Effector memory CD8-positive, alpha-beta T cell (primary cell): ENCODE results near the gene HSPB7.
A peak's percentile ranks its signal among the peaks of the same experiment; 100 is the strongest.

Experiments
- ATAC-seq: fragments of 150-1000 bp; cut with Tn5 transposase; replicated peaks from 2 replicates; pipeline ENCODE4 v1.10.0; 2021; ENCODE audit warnings: mild to moderate bottlenecking, moderate library complexity
- DNase-seq, 3 experiments: peaks; one replicate each; pipeline ENCODE4 v3.0.0; 2021
- H3K27ac Mint-ChIP-seq, 2 donors: one replicate each; pipeline ENCODE4 v1.8.0; 2022; ENCODE audit warnings: mild to moderate bottlenecking in 2 of 2, mixed read lengths in 2 of 2, moderate library complexity in 2 of 2
- H3K27me3 Mint-ChIP-seq, 2 donors: one replicate each; pipeline ENCODE4 v1.8.0; 2022; ENCODE audit warnings: mixed read lengths in 2 of 2
- H3K36me3 Mint-ChIP-seq: one replicate; pipeline ENCODE4 v1.8.0; 2022; ENCODE audit warnings: mild to moderate bottlenecking, moderate library complexity, mixed read lengths; ENCODE audit not compliant: insufficient read depth
- H3K4me1 Mint-ChIP-seq, 2 donors: one replicate each; pipeline ENCODE4 v1.8.0; 2022; ENCODE audit warnings: low read depth in 2 of 2, mixed read lengths in 2 of 2
- H3K4me3 Mint-ChIP-seq, 2 donors: one replicate each; pipeline ENCODE4 v1.8.0; 2022; ENCODE audit warnings: mild to moderate bottlenecking in 2 of 2, mixed read lengths in 2 of 2, moderate library complexity in 2 of 2
- H3K9me3 Mint-ChIP-seq, 2 donors: one replicate each; pipeline ENCODE4 v1.8.0; 2022; ENCODE audit warnings: mixed read lengths in 2 of 2

Gene HSPB7

DNA sequence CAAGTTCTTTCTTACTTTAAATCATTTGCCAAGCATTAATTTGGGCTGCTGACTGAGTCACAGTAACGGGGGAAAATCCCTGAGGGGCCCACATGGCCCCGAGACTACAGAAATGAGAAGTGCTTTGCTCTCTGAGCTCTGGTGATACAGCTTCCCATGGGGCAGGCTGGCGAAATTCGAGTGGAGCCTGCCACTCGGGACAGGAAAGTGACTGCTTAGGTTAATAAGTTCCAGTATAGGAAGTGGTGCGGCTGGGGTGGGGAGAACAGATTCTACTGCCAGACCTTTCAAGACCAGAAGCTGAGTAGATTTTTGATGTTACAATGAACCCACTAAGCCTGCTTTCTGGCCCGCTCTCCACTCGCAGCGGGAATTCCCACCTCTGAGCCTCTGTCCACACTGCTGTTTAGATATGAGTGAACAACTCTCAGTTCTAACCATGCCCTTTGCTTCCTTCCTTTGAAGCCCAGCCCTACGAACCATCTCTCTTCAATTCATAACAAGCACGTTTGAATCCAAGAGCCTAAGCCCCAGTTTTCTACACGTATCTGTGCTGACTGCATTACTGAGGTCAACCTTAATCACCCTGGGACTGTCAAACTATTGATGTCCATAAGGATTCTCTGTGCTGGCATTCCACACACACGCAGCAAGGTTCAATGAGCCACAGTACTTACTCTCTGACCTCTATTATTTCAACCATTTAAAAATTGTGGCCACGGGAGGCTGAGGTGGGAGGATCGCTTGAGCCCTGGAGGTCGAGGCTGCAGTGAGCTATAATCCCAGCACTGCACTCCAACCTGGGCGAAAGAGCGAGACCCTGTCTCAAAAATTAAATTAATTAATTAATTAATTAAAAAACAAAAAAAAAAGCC lies 51.5 kb downstream of the HSPB7 start:
- peaks cover 24% of the 10 kb centered on the region for H3K36me3 Mint-ChIP-seq
- H3K9me3 Mint-ChIP-seq = no peaks in the 10 kb centered on the region
- H3K27ac Mint-ChIP-seq = peak overlapping the region; percentile 80 to 86
- peak; percentile 77 for ATAC-seq
- peak overlapping the region; percentile 49 to 70 for H3K4me3 Mint-ChIP-seq
- peaks cover 40 to 54% of the 10 kb centered on the region in 2 donors for H3K4me1 Mint-ChIP-seq
- peak in 2 of 3 experiments; percentile 31 to 35 for DNase-seq
- no peaks in the 10 kb centered on the region for H3K27me3 Mint-ChIP-seq

DNA sequence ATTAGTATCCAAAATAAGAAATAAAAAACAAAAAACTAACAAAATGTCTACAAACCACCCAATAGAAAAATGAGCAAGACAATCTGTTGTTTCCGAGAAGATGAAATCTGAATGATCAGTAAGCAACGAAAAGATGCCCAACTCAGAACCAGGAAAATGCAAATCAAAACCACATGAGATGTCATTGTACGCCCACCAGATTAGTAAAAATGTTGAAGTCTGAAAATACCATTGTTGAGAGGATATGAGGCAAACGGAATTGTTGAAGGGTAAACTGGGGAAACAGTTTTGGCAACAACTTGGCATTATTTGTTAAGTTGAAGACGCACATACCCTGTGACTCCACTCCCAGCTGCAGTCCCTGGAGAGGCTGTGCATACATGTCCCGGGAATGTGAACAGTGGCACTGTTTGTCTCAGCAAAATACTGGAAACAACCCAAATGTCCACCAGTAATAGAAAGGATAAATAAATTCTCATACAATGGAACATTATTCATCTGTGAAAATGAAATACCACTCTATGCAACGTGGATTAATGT lies 52.5 kb downstream of the HSPB7 start:
- Mint-ChIP-seq H3K27me3 (no peaks in the 10 kb centered on the region), H3K4me3 (peak overlapping the region; percentile 49 to 70), H3K36me3 (peaks cover 27% of the 10 kb centered on the region), H3K27ac (peak overlapping the region; percentile 80 to 86), H3K4me1 (peaks cover 40 to 56% of the 10 kb centered on the region in 2 donors), H3K9me3 (no peaks in the 10 kb centered on the region)
- DNase-seq = no peak
- ATAC-seq = no peak
